HL-60 (cell line): ENCODE measurements around the gene ELP2.

Experiments used
- POLR2AphosphoS5 ChIP-seq: IDR thresholded peaks from 2 replicates; pipeline ENCODE4 v1.6.1; 2012; ENCODE audit warnings: low read depth
- SPI1 ChIP-seq: IDR thresholded peaks from 2 replicates; pipeline ENCODE4 v1.6.1; 2012; ENCODE audit warnings: low read depth, mild to moderate bottlenecking, borderline replicate concordance
- TF ChIP-seq, protein P1 (sequence below): IDR thresholded peaks from one replicate; pipeline ENCODE4 v1.5.1; 2011; ENCODE audit warnings: low read length, control low read depth, inconsistent platforms; ENCODE audit not compliant: insufficient read depth

DNA sequence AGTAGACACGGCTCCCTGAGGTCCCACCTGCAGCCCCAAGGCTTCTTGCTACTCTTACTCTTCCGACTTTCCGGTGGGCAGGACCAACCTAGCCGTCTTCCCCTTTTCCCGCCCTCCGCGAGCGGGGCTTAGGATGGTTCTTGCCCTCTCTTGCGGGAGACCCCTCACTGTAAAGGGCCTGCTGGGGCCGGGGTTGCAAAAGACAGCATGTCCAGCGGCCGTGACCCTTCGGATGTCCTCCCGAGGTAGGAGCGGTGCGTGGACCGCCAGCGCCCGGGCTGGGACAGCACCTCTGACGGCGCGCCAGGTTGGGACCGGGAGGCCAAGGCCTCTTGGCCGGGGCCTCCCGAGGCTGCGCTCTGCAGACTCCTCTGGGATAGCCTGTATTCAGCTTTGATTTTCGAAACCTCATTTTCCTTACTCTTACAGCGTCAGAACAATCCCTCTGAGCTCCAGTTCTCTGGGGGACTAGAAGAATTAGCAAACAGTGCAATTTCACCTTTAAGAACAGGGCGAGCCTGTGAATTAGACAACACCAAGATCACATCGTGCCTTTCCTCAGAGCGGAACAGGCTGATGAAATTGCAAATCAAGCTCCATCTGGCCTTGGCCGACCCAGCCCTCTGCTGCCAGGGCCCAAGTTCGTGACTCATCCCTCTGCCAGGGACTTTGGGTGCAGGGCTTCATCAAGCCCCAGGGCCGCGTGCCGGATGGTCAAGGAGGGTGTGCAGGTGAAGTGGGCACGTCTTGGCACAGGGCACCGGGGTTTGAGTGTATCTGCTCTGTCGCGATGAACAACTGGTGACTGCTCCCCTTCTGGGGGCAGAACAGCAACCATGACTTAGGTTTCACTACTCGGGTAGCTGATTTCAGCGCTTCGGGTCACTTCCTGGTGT, 58.4 kb downstream of the ELP2 start:
- TF ChIP-seq, protein P1, sequence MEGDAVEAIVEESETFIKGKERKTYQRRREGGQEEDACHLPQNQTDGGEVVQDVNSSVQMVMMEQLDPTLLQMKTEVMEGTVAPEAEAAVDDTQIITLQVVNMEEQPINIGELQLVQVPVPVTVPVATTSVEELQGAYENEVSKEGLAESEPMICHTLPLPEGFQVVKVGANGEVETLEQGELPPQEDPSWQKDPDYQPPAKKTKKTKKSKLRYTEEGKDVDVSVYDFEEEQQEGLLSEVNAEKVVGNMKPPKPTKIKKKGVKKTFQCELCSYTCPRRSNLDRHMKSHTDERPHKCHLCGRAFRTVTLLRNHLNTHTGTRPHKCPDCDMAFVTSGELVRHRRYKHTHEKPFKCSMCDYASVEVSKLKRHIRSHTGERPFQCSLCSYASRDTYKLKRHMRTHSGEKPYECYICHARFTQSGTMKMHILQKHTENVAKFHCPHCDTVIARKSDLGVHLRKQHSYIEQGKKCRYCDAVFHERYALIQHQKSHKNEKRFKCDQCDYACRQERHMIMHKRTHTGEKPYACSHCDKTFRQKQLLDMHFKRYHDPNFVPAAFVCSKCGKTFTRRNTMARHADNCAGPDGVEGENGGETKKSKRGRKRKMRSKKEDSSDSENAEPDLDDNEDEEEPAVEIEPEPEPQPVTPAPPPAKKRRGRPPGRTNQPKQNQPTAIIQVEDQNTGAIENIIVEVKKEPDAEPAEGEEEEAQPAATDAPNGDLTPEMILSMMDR, result no peak
- no peak for TF ChIP-seq SPI1
- no peak for TF ChIP-seq POLR2AphosphoS5
